GM12864 (cell line): ENCODE data around the gene ZXDC.

ENCODE experiments used
- DNase-seq: peaks from one replicate; pipeline ENCODE4 v3.0.0-alpha.2; 2011; ENCODE audit warnings: low read depth
- H3K4me3 ChIP-seq: 2 replicates; pipeline ENCODE4 v1.5.1; 2011; ENCODE audit warnings: mild to moderate bottlenecking, low read depth, low read length, control low read depth
- CTCF ChIP-seq: IDR thresholded peaks from 2 replicates; pipeline ENCODE4 v1.5.1; 2011; ENCODE audit warnings: low read depth, mild to moderate bottlenecking, moderate library complexity, low read length, control low read depth, inconsistent platforms; ENCODE audit errors: missing control alignments

Gene ZXDC

GRCh38 chr3:126433105-126433430 is 42.6 kb downstream of the ZXDC start:
- H3K4me3 ChIP-seq, result no peak overlapping the region
- TF ChIP-seq CTCF, result no peak

DNA sequence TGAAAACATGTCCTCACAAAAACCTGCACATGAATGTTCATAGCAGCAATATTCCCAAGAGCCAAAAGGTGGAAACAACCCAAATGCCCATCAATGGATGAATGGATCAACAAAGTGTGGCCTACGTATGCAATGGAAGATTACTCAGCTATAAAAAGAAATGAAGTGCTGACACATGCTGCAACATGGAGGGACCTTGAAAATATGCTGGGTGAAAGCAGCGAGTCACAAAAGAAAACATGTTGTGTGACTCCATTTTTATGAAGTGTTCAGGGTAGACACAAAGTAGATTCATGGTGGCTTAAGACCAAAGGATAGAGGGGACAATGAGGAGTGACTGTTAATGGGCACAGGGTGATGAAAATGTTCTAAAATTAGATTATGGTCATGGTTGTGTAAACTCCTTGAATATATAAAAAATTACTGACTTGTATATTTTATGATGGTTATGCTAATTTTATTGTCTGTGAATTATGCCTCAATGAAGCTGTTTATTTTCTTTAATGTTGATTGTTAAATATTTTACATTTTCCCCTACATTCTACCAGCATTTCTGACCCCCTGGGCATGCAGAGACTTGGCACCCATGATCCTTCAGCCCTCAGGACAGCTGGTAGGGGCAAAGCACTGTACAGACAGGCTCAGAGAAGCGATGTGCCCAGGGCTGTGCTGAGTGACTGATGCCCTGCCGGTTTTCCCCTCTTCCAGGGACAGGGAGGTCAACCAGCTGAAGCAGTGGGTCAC is 43.2 kb downstream of the ZXDC start:
- DNase-seq, result no peak
- no peak overlapping the region for H3K4me3 ChIP-seq
- TF ChIP-seq CTCF, result no peak

More at GRCh38 chr3:126433105-126433430, 42.6 kb downstream of the ZXDC start:
- no peak for DNase-seq

GRCh38 chr3:126431103-126431534 is 44.6 kb downstream of the ZXDC start:
- no peak overlapping the region for H3K4me3 ChIP-seq
- no peak for TF ChIP-seq CTCF
- DNase-seq, result peak; percentile 15

- no peak for TF ChIP-seq CTCF
- no peak overlapping the region for H3K4me3 ChIP-seq
- no peak for DNase-seq
Measured at GRCh38 chr3:126424751-126425150, 50.9 kb downstream of the ZXDC start.

GRCh38 chr3:126424039-126424717 is 51.5 kb downstream of the ZXDC start:
- no peak for DNase-seq

GRCh38 chr3:126423191-126424038 is 52.3 kb downstream of the ZXDC start:
- no peak for TF ChIP-seq CTCF
- no peak for DNase-seq
- H3K4me3 ChIP-seq, result no peak overlapping the region

More at GRCh38 chr3:126424039-126424717, 51.5 kb downstream of the ZXDC start:
- no peak overlapping the region for H3K4me3 ChIP-seq
- no peak for TF ChIP-seq CTCF
